Esophagus squamous epithelium (tissue), 5 donors: ENCODE results near the gene MUC20. TPM values are rescaled to one million over a fixed set of nuclear protein-coding genes. Genes with fewer than 3 reads are reported as not detected.
A peak's percentile ranks its signal among the peaks of the same experiment; 100 is the strongest.

Experiments
- DNase-seq: peaks from one replicate; lab custom pipeline; 2025; lab: John Stamatoyannopoulos, UW
- H3K27ac ChIP-seq, 4 donors: fragments of 200-600 bp; sonication (generic); one replicate each; pipeline ENCODE4 v1.5.1; 2016 to 2019; ENCODE audit warnings: mild to moderate bottlenecking in 1 of 4
- H3K27me3 ChIP-seq, 4 donors: fragments of 200-600 bp; sonication (generic); 1 replicate in 3 of 4; 2 replicates in 1 of 4; pipeline versions ENCODE4 v1.5.1 to v1.6.0; 2017 to 2021; ENCODE audit warnings: antibody characterized with exemption in 1 of 4
- H3K36me3 ChIP-seq, 3 donors: fragments of 200-600 bp; sonication (generic); one replicate each; pipeline ENCODE4 v1.5.1; 2016 to 2019
- H3K4me1 ChIP-seq, 3 donors: fragments of 200-600 bp; sonication (generic); one replicate each; pipeline ENCODE4 v1.5.1; 2017 to 2019
- H3K4me3 ChIP-seq, 4 donors: fragments of 200-600 bp; sonication (generic); 1 replicate in 3 of 4; 2 replicates in 1 of 4; pipeline ENCODE4 v1.5.1; 2016 to 2019; ENCODE audit warnings: mild to moderate bottlenecking in 2 of 4, moderate library complexity in 1 of 4
- H3K9me3 ChIP-seq, 3 donors: fragments of 200-600 bp; sonication (generic); one replicate each; pipeline ENCODE4 v1.5.1; 2016 to 2019
- CTCF ChIP-seq, 6 experiments: fragments of 450-650 bp in 4 of 6; fragments of 200-600 bp in 2 of 6; sonication (generic) in 2 of 6; IDR thresholded peaks; one replicate each; pipeline ENCODE4 v1.5.1; 2016 to 2019; ENCODE audit warnings: antibody characterized with exemption in 6 of 6, mild to moderate bottlenecking in 4 of 6, moderate library complexity in 4 of 6
- POLR2A ChIP-seq, 4 donors: fragments of 450-650 bp; IDR thresholded peaks; one replicate each; pipeline ENCODE4 v1.6.1; 2017; ENCODE audit warnings: antibody characterized with exemption in 4 of 4, mild to moderate bottlenecking in 4 of 4, moderate library complexity in 3 of 4
- WGBS, 2 donors: methylation state at CpG; one replicate each; pipeline ENCODE4 v1.1.5; 2018; 5-methylcytosine and 5-hydroxymethylcytosine counted together
- intact Hi-C: fragments of 100-400 bp; cut with DNase I; formaldehyde crosslinking; loops from one replicate; pipeline ENCODE4 v1.15.0; 2022
- total RNA-seq, 4 donors: library from RNA; depleted of rRNA; stranded (reverse); fragments of >200 nt; gene quantifications; one replicate each; pipeline ENCODE4 v1.1.0, GENCODE V29; 2016
- donor health status: DM: yes; HTN: yes; CAD: no.

Gene MUC20
- total RNA-seq, 4 donors from 2014 or later, result 14.1 to 64.1 (median 25.7) TPM

- no peaks in the 10 kb centered on the region for H3K27me3 ChIP-seq
- H3K36me3 ChIP-seq, result peaks cover 0 to 55% (median 4%) of the 10 kb centered on the region in 3 donors
- intact Hi-C loops, result no loop called here
- DNase-seq, result no peak
- peaks cover 0 to 17% (median 16%) of the 10 kb centered on the region in 3 donors for H3K4me1 ChIP-seq
- no peak overlapping the region for H3K4me3 ChIP-seq
- TF ChIP-seq CTCF (IDR thresholded peaks at IDR 0.05) (no peak), POLR2A (IDR thresholded peaks at IDR 0.05) (no peak)
- H3K27ac ChIP-seq, result peak overlapping the region in 2 of 4 donors; percentile 7 to 52
- H3K9me3 ChIP-seq, result no peaks in the 10 kb centered on the region
- 60 to 72% methylated on average over 11 of the region's 11 CpGs for WGBS, 2 donors
These were observed 23.0 kb upstream of the MUC20 start for GRCh38 chr3:195697582-195698324.

- intact Hi-C loops, result no loop called here
These were observed 22.5 kb upstream of the MUC20 start for GRCh38 chr3:195698325-195698646.

GRCh38 chr3:195698647-195699387, 22.0 kb upstream of the MUC20 start:
- intact Hi-C loops, result no loop called here
- H3K36me3 ChIP-seq, result peaks cover 0 to 44% (median 4%) of the 10 kb centered on the region in 3 donors
- no peaks in the 10 kb centered on the region for H3K27me3 ChIP-seq
- H3K4me1 ChIP-seq, result peaks cover 0 to 17% (median 16%) of the 10 kb centered on the region in 3 donors
- TF ChIP-seq CTCF (IDR thresholded peaks at IDR 0.05) (no peak), POLR2A (IDR thresholded peaks at IDR 0.05) (no peak)
- no peak for DNase-seq
- H3K9me3 ChIP-seq, result no peaks in the 10 kb centered on the region
- no peak overlapping the region for H3K4me3 ChIP-seq
- peak overlapping the region in 2 of 4 donors; percentile 7 to 52 for H3K27ac ChIP-seq
- 59 to 72% methylated on average over 5 of the region's 5 CpGs for WGBS, 2 donors

More at GRCh38 chr3:195698325-195698646, 22.5 kb upstream of the MUC20 start:
- peaks cover 0 to 49% (median 4%) of the 10 kb centered on the region in 3 donors for H3K36me3 ChIP-seq
- 86 to 93% methylated on average over 4 of the region's 4 CpGs for WGBS, 2 donors
- peak overlapping the region in 2 of 4 donors; percentile 7 to 52 for H3K27ac ChIP-seq
- DNase-seq, result no peak
- H3K4me1 ChIP-seq, result peaks cover 0 to 17% (median 16%) of the 10 kb centered on the region in 3 donors
- no peaks in the 10 kb centered on the region for H3K9me3 ChIP-seq
- TF ChIP-seq POLR2A (IDR thresholded peaks at IDR 0.05) (no peak), CTCF (IDR thresholded peaks at IDR 0.05) (no peak)
- H3K27me3 ChIP-seq, result no peaks in the 10 kb centered on the region
- H3K4me3 ChIP-seq, result no peak overlapping the region

GRCh38 chr3:195699388-195699771, 21.4 kb upstream of the MUC20 start:
- TF ChIP-seq CTCF (IDR thresholded peaks at IDR 0.05), result no peak
- TF ChIP-seq POLR2A (IDR thresholded peaks at IDR 0.05), result no peak
- intact Hi-C loops, result no loop called here
- no peak for DNase-seq
- no peaks in the 10 kb centered on the region for H3K27me3 ChIP-seq
- H3K9me3 ChIP-seq, result no peaks in the 10 kb centered on the region
- H3K27ac ChIP-seq, result no peak overlapping the region
- H3K4me3 ChIP-seq, result no peak overlapping the region
- 70 to 91% methylated on average over 2 of the region's 2 CpGs for WGBS, 2 donors
- H3K36me3 ChIP-seq, result peaks cover 0 to 38% (median 4%) of the 10 kb centered on the region in 3 donors
- peaks cover 0 to 17% (median 16%) of the 10 kb centered on the region in 3 donors for H3K4me1 ChIP-seq

GRCh38 chr3:195699860-195700259, 20.9 kb upstream of the MUC20 start:
- no peaks in the 10 kb centered on the region for H3K27me3 ChIP-seq
- peaks cover 0 to 34% (median 4%) of the 10 kb centered on the region in 3 donors for H3K36me3 ChIP-seq
- TF ChIP-seq POLR2A (IDR thresholded peaks at IDR 0.05), result no peak
- no peak for TF ChIP-seq CTCF (IDR thresholded peaks at IDR 0.05)
- no peak overlapping the region for H3K27ac ChIP-seq
- H3K4me3 ChIP-seq, result no peak overlapping the region
- no peak for DNase-seq
- H3K9me3 ChIP-seq, result no peaks in the 10 kb centered on the region
- intact Hi-C loops, result no loop called here
- WGBS, 2 donors, result 64 to 91% methylated on average over 6 of the region's 6 CpGs
- H3K4me1 ChIP-seq, result peaks cover 0 to 17% (median 16%) of the 10 kb centered on the region in 3 donors
